Stimulated activated CD4-positive, alpha-beta T cell treated with anti-CD3 and anti-CD28 coated beads, Interleukin-15, amount 100 ng/mL, for 1 hour (primary cell): ENCODE measurements around the gene LHX3.

Experiments
- DNase-seq, 2 donors: peaks; one replicate each; pipeline ENCODE4 v3.0.0-alpha.2; 2020; ENCODE audit warnings: low read depth in 1 of 2, low spot score in 1 of 2

Gene LHX3

DNA sequence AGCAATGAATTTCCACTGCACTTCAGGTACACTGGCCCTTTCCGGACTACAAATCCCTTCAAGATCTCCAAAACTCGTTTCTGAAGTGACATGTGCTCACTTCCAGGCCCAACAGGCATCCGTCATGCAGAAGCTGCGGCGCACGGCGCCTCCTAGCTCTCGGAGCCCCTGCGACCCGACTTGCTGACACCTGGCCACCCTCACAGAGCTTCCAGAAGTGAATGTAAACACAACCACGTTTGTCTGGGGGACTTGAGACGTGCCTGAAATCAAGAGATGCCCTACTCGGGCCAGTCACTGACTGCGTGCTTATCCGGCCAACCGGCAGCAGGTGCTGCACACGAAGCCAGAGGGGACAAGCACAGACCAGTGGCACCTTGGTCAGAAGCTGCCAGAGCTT is 4.9 kb upstream of the LHX3 start:
- no peak for DNase-seq

DNA sequence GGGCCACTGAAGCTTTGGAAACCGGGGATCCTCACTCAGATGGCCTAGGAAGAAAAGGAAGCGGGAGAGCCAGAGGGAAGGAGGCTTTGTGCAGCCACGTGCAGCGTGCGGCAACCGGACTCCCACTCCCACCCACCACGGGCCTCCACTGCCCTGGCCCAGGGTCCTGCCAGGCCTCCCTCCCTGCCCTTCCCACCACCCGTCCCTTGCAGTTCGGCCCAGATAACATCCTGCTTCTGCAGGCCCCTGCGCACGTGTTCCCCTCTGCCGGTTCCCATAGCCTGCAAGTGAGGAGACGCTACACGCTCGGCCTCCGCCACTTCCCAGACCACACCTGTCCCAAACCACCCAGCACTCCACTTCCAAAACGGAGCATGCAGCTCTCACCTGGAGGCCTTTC is 4.3 kb upstream of the LHX3 start:
- DNase-seq, result no peak

- no peak for DNase-seq
These were observed 3.7 kb upstream of the LHX3 start for GRCh38 chr9:136208675-136209074.

GRCh38 chr9:136207616-136208015 is 2.7 kb upstream of the LHX3 start:
- no peak for DNase-seq

DNA sequence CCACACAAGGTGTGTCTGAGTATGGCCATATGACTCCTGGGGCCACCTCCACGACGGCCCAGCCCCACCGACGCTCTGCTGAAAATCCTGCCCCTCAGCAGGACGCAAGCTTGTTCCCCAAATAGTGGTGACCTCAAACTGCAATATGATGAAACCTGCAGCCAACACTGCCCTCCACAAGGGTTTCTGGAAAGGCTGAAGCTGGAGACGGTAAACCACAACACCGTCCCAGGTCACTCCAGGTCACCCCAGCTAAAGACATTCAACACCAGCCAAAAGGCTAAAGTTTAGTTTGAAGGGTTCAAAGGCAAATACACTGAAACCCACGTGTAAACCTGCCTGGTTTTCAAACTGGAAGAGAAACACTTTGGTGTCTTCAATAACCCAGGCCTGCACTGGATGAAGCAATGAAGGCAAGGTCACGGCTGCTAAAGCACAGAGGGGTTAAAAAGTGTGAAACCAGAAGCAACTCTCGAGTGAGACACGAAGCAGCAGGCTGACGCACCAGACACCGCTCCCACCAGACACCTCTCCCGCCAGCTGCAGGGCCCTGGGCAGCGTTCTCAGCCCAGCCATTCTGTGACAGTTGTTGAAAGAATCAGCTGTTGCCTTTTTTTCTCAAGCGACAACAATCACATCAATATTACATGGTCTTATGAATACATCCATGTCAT is 1.8 kb upstream of the LHX3 start:
- DNase-seq, result no peak

- no peak for DNase-seq
These were observed 722 bp upstream of the LHX3 start for GRCh38 chr9:136205707-136205992.

DNA sequence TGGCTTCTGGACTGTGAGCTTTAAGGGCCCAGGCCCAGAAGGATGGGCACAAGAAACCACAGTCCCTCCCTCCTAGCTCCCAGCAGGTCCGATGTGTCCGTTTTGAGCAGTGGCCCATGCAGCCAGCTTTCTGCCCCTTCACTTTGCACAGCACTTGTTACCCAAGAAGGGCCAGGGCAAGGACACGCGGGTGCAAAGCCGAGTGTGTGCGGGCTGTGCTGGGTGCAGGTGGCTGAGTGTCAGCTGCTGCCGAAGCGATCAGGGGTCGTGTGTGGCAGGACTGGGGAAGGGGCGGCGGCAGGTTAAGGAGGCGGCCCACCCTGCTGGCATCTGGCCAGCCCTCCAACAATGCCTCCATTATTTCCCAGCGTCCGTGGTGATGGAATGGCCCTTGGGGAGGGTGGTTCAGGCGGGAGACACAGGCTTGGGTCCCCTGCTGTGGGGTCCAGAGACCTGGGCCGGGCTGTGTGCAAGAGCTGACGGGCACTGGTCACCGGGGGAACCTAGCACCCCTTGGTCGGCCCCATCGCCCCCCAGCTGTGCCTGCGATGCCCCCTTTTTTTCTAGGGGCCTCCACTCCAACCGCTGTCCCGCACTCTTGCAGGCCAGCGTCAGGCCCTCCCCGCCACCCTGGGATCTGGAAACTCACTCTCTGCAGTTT is 653 bp downstream of the LHX3 start:
- no peak for DNase-seq

DNA sequence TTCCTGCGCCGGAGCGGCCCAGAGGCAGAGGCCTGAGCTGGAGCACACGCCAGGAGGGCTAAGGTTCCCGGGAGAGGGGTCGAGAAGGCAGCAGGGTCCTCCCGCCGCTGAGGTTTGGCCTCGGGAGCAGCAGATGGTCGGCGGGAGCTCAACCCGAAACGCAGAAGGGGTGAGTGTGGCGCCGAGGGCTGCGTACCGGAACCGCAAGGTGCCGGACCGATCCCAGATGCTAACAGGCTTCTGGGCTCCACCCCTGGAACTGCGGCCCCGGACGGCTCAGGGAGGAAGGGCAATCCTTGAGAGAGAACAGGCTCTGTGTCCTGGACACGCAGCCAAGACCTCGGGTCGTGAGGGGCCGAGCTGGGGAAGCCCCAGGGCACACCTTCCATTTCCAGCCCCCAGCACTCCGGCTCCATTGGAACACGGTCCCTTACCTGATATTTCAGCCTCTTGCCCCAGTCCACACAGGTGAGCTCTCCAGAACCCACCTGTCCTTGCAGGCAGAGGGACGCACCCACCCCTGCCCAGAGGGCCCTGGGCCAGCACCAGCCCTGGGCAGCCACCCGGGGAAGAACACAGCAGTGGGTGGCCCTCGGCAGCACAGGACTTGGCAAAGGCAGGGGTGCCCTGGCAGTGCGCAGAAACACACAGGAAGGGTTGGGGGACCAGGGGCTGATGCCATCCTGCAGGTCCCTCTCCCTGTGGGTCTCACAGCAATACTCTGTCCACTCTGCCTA is 1.4 kb downstream of the LHX3 start:
- DNase-seq, result no peak

GRCh38 chr9:136202454-136203407 is 2.2 kb downstream of the LHX3 start:
- no peak for DNase-seq

DNA sequence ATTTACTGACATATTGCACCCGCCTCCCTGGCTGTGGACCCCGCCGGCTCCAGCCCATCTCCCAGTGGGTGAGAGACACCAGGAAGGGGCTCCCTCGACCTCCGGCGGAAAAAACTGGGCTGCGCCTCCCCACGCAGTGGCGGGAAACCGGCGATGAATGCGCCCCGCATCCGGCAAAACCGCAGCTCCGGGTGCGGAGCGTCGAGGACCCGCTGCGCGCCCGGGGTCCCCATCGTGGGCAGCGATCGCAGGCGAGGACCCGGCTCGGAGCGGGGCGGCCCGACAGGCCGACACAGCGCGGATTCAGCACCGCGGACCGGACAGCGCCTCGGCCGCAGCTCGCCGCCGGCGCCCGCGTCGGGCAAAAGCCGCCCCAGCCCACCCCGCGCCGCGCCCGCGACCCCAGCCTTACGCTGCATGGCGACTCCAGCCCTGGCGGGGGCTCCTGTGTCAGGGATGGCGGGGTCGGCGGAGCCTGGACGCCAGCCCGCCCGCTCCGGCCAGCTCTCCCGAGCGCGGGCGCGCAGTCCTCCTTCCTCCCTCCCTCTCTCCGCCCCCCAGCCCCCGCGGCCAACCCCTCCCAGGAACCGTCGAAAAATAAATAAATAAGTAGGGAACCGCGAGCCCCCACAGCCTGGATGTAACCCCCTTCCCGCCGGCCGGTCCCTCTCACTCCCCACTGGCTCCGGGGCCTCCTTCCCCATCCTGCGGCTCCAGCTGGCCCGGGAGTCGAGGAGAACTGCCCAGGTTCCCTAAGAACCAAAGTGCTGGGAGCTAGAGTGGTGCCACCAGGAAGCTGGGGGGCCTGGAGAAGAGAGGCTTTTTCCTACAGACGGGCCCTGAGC is 3.1 kb downstream of the LHX3 start:
- DNase-seq, result no peak

- no peak for DNase-seq
These were observed 3.8 kb downstream of the LHX3 start for GRCh38 chr9:136201174-136201573.

DNA sequence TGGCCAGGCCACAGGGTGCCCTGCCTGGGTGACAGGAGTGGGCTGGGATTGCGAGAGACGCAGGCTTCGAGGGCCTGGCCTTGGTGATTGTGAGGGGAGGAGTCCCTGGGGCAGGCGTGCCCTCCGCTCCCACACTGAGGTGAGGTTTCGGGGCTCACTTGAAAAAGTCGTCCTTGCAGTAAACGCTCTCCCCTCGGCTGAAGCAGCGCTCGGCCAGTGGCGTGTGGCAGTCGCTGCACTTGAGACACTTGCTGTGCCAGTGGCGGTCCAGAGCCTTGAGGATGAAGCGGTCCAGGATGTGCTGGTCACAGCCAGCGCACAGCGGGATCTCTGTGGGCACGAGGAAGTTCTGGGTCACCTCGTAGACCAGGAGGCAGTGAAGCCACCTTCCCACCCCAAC is 4.5 kb downstream of the LHX3 start:
- no peak for DNase-seq

DNA sequence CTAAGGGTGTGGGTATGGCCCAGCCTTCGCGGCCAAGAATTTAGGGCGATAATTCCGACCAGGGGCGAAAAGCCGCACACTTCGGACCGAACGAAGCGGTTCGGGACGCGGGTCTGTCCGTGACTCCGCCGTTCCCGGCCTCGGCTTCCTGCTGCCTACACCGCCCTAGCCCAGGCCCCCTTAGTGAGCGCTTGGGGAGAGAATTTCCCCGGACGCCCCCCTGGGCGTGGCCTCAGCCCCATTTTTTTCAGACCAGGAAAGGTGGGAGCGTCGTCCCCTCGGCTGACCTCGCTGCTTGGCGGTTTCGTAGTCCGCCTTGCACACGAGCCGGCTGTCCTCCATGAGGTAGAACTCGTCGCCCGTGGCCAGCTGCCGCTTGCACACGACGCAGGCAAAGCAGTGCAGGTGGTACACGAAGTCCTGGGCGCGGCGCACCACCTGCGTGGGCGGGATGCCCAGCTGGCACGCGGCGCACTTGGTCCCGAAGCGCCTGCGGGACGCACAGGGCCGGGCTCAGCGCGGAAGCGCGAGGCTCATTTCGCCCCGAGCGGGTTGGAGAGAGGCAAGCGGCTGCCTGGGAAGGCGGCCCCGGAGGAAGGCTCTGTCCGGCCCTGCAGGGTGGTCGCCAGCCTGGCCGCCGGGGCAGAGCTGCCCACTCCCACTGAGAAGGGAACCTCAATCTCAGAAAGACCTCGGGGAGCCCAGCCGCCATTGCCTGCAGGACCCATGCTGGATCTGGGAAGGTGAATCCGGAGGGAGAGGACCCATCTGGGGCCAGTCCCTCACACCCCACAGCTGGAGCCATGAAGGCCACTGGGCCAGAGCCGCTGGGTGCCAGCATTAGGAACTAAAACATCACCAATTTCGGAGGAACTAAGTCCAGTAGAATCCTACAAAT is 5.3 kb downstream of the LHX3 start:
- DNase-seq, result no peak

- no peak for DNase-seq
These were observed 6.3 kb downstream of the LHX3 start for GRCh38 chr9:136198605-136199083.

DNA sequence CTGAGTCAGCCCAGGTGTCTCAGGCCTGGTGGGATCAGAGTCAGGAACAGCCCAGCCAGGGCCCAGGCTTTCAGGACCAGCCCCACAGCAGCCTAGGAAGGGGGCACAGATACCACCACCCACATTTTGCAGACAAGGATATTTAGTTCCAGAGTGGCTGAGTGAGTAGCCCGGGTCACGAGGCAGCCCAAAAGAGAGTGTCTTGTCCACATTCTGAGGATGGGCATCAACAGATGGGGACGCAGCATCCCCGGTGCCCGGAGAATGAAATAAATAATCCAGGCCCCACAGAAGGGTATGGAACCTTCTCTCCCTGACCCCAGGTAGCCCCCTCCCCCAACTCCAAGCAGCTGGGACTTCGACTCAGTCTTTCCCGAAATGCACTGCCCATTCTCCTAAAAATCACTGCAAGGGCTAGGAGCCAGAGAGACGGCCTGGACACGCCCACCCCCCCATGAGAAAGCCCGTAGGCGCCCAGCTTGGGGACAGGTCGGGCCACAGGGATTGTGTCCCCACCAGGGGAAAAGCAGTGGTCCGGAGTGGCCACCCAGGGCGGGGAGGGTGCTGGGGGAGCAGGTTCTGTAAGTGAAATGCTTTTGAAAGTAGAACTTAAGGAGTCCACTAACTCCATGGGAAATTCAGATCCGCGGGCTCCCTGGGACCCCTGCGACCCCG is 6.9 kb downstream of the LHX3 start:
- no peak for DNase-seq

GRCh38 chr9:136197084-136197875 is 7.6 kb downstream of the LHX3 start:
- no peak for DNase-seq

DNA sequence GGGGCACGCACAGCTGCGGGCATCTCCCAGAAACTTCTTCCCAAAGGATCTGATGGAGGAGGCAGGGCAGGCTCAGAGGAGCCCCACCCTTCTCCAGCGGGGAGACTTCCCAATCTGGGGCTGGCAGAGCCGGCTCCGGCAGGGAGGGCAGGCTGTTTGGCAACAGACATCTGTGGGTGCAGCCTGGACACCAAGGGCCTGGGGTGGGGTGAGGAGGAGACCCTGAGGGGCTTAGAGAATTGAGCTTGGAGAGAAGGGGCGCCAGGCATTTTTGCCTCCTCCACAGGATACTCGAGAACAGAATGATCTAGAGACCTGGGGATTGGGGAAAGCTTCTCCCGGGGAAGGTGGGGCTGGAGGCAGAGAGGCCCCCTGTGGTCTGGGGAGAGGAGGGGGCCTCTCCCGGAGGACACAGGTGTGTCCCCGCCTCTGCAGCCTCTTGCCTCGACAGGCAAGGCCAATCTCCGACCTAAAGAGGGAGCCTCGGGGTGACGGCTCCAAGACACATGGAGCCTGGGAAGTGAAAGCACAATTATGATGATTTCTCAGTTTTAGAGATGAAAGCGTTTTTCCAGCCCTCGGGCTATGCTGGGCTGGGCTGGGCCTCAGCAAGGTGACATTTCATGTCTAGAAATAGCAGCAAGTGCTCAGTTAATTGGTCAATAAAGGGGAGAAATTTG is 8.4 kb downstream of the LHX3 start:
- DNase-seq, result no peak

DNA sequence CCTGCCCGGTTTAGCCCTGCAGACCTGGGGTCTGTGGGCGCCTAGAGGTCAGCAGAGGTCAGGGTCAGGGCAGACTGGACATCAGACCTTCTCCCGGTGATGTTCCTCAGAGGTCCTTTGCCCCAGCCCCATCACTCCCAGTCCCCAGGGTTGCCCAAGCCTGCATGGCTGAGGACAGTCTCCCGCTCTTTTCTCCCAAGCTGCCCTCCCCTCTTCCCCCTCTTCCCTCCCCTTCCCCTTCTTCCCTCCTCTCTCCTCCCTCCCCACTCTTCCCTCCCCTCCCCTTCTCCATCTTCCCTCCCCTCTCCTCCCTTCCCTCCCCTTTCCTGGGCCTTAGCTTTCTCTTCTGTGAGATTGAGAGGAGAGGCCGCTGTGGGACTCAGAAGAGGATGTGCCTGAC is 10.4 kb downstream of the LHX3 start:
- DNase-seq, result no peak
